Cardiac fibroblast (primary cell): ENCODE results near the gene CFAP74.

Experiments
- DNase-seq, 2 donors: peaks; one replicate each; pipeline versions ENCODE4 v3.0.0 to v3.0.0-alpha.2; 2010; ENCODE audit warnings: low read depth in 2 of 2
- H3K4me3 ChIP-seq, 2 donors: replicated peaks in 1 of 2; 1 replicate in 1 of 2; 2 replicates in 1 of 2; pipeline ENCODE4 v1.5.1; 2011; ENCODE audit warnings: low read depth in 2 of 2, low read length in 2 of 2, mild to moderate bottlenecking in 2 of 2, moderate library complexity in 1 of 2
- TF ChIP-seq, protein P1 (sequence below): IDR thresholded peaks from one replicate; pipeline ENCODE4 v1.5.1; 2011; ENCODE audit warnings: low read depth, mild to moderate bottlenecking, low read length, inconsistent platforms

Gene CFAP74

DNA sequence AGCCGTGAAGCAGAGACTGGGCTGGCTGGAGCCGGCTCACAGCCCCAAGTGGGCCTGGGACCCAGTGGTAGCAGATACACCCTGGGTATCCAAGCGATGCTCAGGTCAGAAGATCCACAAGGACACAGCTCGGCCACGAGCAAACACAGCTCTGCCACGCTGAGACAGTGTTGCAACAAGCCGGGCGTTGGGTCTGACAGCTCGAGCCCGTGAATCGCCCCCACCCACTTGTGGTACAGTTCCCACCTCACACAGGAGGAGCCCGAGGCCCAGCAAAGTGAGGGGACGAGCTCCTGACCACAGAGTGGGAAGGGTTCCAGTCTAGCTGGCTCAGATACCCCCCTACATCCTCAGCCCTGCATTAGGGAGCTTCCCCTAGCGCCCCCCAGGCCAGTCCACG is 37.7 kb upstream of the CFAP74 start:
- TF ChIP-seq, protein P1, sequence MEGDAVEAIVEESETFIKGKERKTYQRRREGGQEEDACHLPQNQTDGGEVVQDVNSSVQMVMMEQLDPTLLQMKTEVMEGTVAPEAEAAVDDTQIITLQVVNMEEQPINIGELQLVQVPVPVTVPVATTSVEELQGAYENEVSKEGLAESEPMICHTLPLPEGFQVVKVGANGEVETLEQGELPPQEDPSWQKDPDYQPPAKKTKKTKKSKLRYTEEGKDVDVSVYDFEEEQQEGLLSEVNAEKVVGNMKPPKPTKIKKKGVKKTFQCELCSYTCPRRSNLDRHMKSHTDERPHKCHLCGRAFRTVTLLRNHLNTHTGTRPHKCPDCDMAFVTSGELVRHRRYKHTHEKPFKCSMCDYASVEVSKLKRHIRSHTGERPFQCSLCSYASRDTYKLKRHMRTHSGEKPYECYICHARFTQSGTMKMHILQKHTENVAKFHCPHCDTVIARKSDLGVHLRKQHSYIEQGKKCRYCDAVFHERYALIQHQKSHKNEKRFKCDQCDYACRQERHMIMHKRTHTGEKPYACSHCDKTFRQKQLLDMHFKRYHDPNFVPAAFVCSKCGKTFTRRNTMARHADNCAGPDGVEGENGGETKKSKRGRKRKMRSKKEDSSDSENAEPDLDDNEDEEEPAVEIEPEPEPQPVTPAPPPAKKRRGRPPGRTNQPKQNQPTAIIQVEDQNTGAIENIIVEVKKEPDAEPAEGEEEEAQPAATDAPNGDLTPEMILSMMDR = no peak
- DNase-seq = no peak

DNA sequence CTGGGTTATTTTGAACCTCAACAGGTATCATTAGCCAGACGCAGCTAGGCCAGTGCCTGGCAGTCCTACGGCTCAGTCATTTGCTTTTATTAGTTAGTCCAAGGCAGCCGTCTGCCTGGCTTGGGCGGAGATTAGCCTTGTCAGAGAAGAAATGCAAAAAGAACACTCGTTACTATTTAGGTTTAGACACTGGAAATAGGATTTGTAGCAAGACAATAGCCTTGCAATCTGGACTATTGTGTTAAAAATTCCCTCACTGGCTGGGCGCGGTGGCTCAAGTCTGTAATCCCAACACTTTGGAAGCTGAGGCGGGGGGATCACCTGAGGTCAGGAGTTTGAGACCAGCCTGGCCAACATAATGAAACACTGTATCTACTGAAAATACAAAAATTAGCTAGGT is 35.7 kb upstream of the CFAP74 start:
- TF ChIP-seq, protein P1 = no peak
- no peak overlapping the region for H3K4me3 ChIP-seq
- DNase-seq = no peak

More for the DNA sequence above, 37.7 kb upstream of the CFAP74 start:
- no peak overlapping the region for H3K4me3 ChIP-seq

DNA sequence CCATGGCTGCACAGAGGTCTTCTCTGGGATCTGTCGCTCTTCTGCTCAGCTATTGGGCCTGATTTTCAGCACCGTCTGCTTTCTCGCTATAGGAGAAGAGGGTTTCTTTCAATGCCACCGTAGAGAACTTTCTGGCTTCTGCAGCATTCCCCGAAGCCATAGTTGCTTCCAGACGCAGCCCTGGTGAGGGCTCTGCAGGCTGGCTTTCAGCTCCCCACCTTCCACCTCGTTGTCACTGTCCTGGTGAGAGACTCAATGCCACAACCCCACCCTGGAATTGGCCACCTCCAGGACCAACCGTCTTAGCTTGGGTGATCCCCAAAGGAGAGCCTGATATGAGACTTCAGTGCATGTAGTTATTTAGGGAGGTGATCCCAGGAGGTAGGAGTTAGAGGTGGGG is 34.6 kb upstream of the CFAP74 start:
- TF ChIP-seq, protein P1 = no peak
- H3K4me3 ChIP-seq = no peak overlapping the region
- DNase-seq = no peak

DNA sequence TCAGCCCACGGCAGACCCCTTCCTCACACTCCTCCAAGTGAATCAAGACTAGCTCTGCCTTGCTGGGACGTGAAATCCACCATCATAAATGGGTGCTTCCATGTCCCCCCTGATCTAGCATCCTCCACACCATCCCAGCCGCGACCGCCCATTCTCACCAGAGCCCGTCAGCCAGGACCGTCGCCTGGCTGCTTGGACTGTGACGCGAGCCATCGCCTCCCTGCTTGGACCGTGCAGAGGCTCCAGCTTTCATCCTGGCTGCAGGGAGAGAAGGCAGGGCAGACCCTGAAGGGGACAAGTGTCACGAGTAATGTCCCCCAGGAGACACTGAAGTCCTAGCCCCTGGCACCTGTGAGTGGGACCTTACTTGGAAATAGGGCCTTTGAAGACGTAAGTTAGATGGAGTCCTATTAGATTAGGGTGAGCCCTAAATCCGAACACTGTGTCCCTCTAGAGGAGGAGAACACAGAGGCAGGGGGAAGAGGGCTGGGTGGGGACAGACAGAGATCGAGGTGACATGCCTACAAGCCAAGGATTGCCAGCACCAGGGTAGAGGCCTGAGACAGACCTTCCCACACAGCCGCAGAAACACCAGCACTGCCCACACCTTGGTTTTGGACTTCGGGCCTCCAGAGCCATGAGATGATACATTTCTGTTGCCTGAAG is 33.9 kb upstream of the CFAP74 start:
- H3K4me3 ChIP-seq = no peak overlapping the region
- DNase-seq = no peak
- TF ChIP-seq, protein P1 = no peak

DNA sequence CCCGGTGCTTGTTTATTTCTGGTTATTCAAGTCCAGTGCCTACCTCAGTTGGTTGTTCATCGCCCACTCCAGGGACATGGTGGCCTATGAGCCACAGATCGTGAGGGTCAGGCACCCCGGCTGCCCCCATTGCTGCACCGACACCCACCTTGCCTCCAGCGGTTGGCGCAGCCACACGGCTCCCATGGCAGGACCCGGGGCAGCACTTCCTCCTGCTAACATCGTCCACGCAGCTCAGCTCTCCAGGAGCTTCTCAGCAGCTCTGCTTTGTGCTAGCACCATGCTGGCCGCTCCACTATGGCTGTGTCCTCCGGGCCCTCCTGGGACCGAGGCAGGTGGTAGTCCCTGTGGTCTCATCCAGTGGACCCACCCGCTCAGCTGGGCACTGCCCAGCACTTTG is 32.7 kb upstream of the CFAP74 start:
- H3K4me3 ChIP-seq = no peak overlapping the region
- no peak for DNase-seq
- TF ChIP-seq, protein P1 = no peak

DNA sequence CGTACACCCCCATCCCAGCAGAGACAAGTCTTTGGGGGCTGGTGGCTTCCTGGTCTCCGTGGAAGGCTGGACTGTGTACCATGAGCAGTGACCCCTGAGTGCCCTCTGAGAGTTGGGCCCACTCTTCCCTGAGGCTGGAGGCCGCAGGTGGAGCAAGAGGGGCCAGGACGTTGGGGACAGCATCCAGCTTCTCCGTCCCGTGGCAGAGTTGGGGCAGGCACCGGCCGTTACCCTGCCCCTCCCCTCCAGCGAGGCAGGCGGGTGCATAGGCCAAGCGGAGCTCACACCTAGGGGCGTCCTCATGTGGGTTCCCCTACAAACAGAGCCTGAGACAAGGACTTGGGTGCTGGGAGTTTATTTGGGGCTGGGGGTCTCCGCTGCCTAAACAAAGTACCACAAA is 29.6 kb upstream of the CFAP74 start:
- no peak overlapping the region for H3K4me3 ChIP-seq
- TF ChIP-seq, protein P1 = no peak
- DNase-seq = no peak

DNA sequence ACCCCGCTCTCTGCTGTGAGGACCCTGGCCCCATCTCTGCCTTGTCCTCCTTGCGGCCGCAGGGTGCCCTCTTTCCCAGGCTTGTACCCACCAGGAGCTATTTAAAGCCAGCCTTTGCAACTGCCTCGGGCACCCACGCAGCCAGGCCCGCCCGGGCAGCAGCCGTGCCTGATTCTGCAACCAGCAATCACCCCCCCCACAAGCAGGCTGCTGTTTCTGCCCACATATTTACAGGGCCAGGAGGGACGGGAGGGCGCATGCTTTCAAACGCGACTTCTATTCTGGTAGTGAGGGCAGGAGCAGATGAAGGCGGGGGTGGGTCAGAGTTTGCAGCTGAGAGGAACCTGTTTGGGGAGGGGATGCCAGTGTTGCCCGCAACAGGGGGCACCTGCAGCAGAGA is 29.2 kb upstream of the CFAP74 start:
- TF ChIP-seq, protein P1 = no peak
- no peak for DNase-seq

More for the DNA sequence above, 29.2 kb upstream of the CFAP74 start:
- no peak overlapping the region for H3K4me3 ChIP-seq
